ENCODE measurements around the gene MED6. TPM values are rescaled to one million over a fixed set of nuclear protein-coding genes. Genes with fewer than 3 reads are reported as not detected.

MED6 gene
- total RNA-seq: 10 to 100 TPM in 8 of 9 donors, 1 to 10 TPM in 1; 6.9 to 49.5 (median 32.6) TPM
- 10 to 100 TPM in 2 of 3 donors, 1 to 10 TPM in 1; 9.9 to 38.1 (median 11.7) TPM for polyA plus RNA-seq
- long read RNA-seq, donor 1, transcript MED6-201 (8 exons, 1,995 nt): major isoform, 13 of 14 reads
- long read RNA-seq, donor 1, partial matches to known transcripts: 0 of 14 reads
- long read RNA-seq, donor 1, other reads (novel, unspliced or antisense): 0 of 14 reads
- long read RNA-seq, donor 2, transcript MED6-201 (8 exons, 1,995 nt): major isoform, 7 of 20 reads
- long read RNA-seq, donor 2, partial matches to known transcripts: 12 of 20 reads
- long read RNA-seq, donor 2, other reads (novel, unspliced or antisense): 0 of 20 reads
- long read RNA-seq, donor 3, transcript MED6-201 (8 exons, 1,995 nt): major isoform, 9 of 9 reads
- long read RNA-seq, donor 3, partial matches to known transcripts: 0 of 9 reads
- long read RNA-seq, donor 3, other reads (novel, unspliced or antisense): 0 of 9 reads
- long read RNA-seq, donor 4, transcript MED6-201 (8 exons, 1,995 nt): major isoform, 6 of 11 reads
- long read RNA-seq, donor 4, partial matches to known transcripts: 1 of 11 reads
- long read RNA-seq, donor 4, other reads (novel, unspliced or antisense): 1 of 11 reads
- long read RNA-seq, donor 5, transcript MED6-201 (8 exons, 1,995 nt): major isoform, 20 of 22 reads
- long read RNA-seq, donor 5, partial matches to known transcripts: 0 of 22 reads
- long read RNA-seq, donor 5, other reads (novel, unspliced or antisense): 2 of 22 reads
- long read RNA-seq, donor 6, partial matches to known transcripts: 1 of 4 reads
- long read RNA-seq, donor 6, other reads (novel, unspliced or antisense): 0 of 4 reads
- long read RNA-seq, donor 7, partial matches to known transcripts: 0 of 6 reads
- long read RNA-seq, donor 7, other reads (novel, unspliced or antisense): 0 of 6 reads
- long read RNA-seq, donor 8, transcript MED6-201 (8 exons, 1,995 nt): major isoform, 7 of 15 reads
- long read RNA-seq, donor 8, partial matches to known transcripts: 6 of 15 reads
- long read RNA-seq, donor 8, other reads (novel, unspliced or antisense): 0 of 15 reads
- long read RNA-seq, donor 9, transcript MED6-201 (8 exons, 1,995 nt): major isoform, 7 of 8 reads
- long read RNA-seq, donor 9, partial matches to known transcripts: 0 of 8 reads
- long read RNA-seq, donor 9, other reads (novel, unspliced or antisense): 0 of 8 reads
- long read RNA-seq, donor 10, partial matches to known transcripts: 0 of 4 reads
- long read RNA-seq, donor 10, other reads (novel, unspliced or antisense): 0 of 4 reads

GRCh38 chr14:70600382-70601157 is at the start of gene MED6:
TSS of gene MED6 (minus strand) at chr14:70600655. CDS start at chr14:70600637, 18 bp downstream.
- Histone ChIP-seq H3K4me1 (replicated peaks in 1 of 2) (peaks cover 12 to 20% of the 10 kb centered on the region in 2 donors), H3K9me3 (replicated peaks in 1 of 3) (no peaks in the 10 kb centered on the region), H3K27ac (peak within 1 kb of the TSS in 4 of 5 donors; percentile 48 to 73 (median 71)), H3K27me3 (no peaks in the 10 kb centered on the region), H3K4me3 (peak within 1 kb of the TSS; percentile 64 to 98 (median 82)), H3K36me3 (replicated peaks in 1 of 2) (peaks cover 0 to 10% of the 10 kb centered on the region in 2 donors)
- DNase-seq: peak; percentile 91 to 97 (median 94)
- WGBS, 4 donors: 1% methylated on average over 34 to 43 of the region's 43 CpGs
- intact Hi-C loops (cut with DNase I): loop anchor here (10.0 kb wide), 3 partner anchors 114 to 776 kb away; no protein-coding TSS in a partner anchor
- TF ChIP-seq POLR2A (IDR thresholded peaks at IDR 0.05) (peak in 1 of 2 donors; percentile 54), CTCF (IDR thresholded peaks at IDR 0.05) (no peak)

GRCh38 chr14:70649803-70650202 is 49.3 kb upstream of the MED6 start:
- Histone ChIP-seq H3K36me3 (replicated peaks in 1 of 2) (no peaks in the 10 kb centered on the region), H3K9me3 (replicated peaks in 1 of 3) (no peaks in the 10 kb centered on the region), H3K4me1 (replicated peaks in 1 of 2) (no peaks in the 10 kb centered on the region), H3K4me3 (no peak overlapping the region), H3K27ac (no peak overlapping the region), H3K27me3 (no peaks in the 10 kb centered on the region)
- no peak for TF ChIP-seq POLR2A (IDR thresholded peaks at IDR 0.05)
- TF ChIP-seq CTCF (IDR thresholded peaks at IDR 0.05): no peak
- intact Hi-C loops (cut with DNase I): no loop called here
- 79 to 90% (median 86%) methylated on average over 4 of the region's 4 CpGs for WGBS, 4 donors
- no peak for DNase-seq

GRCh38 chr14:70648346-70648745 is 47.9 kb upstream of the MED6 start:
- TF ChIP-seq POLR2A (IDR thresholded peaks at IDR 0.05) (no peak), CTCF (IDR thresholded peaks at IDR 0.05) (no peak)
- Histone ChIP-seq H3K27ac (no peak overlapping the region), H3K27me3 (no peaks in the 10 kb centered on the region), H3K4me1 (replicated peaks in 1 of 2) (no peaks in the 10 kb centered on the region), H3K4me3 (no peak overlapping the region), H3K36me3 (replicated peaks in 1 of 2) (no peaks in the 10 kb centered on the region), H3K9me3 (replicated peaks in 1 of 3) (no peaks in the 10 kb centered on the region)
- no peak for DNase-seq
- intact Hi-C loops (cut with DNase I): no loop called here

Data from adrenal gland (tissue), 19 donors.